Measurements from ENCODE around the gene NUP88.

NUP88 gene

GRCh38 chr17:5424909-5425308 is 5.4 kb upstream of the NUP88 start:
- FAIRE-seq (no peak), DNase-seq (ENCODE audit: insufficient read length, low spot score) (no peak)
- TF ChIP-seq SPI1 (IDR thresholded peaks at IDR 0.05; ENCODE audit: low read depth, low read length): no peak
- TF ChIP-seq POU2F2 (IDR thresholded peaks at IDR 0.05; ENCODE audit: low read depth, low read length): no peak
- TF ChIP-seq POLR2AphosphoS5 (IDR thresholded peaks at IDR 0.05; ENCODE audit: low read depth, low read length): no peak
- no peak for TF ChIP-seq POLR2A (IDR thresholded peaks at IDR 0.05; ENCODE audit: low read depth, low read length)
- TF ChIP-seq TAF1 (IDR thresholded peaks at IDR 0.05; ENCODE audit: low read depth, low read length): no peak
- no peak for TF ChIP-seq PAX5 (IDR thresholded peaks at IDR 0.05; ENCODE audit: insufficient read depth, low read length, severe bottlenecking)

- DNase-seq (ENCODE audit: insufficient read length, low spot score) (no peak), FAIRE-seq (no peak)
- TF ChIP-seq TAF1 (IDR thresholded peaks at IDR 0.05; ENCODE audit: low read depth, low read length) (no peak), SPI1 (IDR thresholded peaks at IDR 0.05; ENCODE audit: low read depth, low read length) (no peak), POLR2AphosphoS5 (IDR thresholded peaks at IDR 0.05; ENCODE audit: low read depth, low read length) (no peak), POU2F2 (IDR thresholded peaks at IDR 0.05; ENCODE audit: low read depth, low read length) (no peak), POLR2A (IDR thresholded peaks at IDR 0.05; ENCODE audit: low read depth, low read length) (no peak), PAX5 (IDR thresholded peaks at IDR 0.05; ENCODE audit: insufficient read depth, low read length, severe bottlenecking) (no peak)
Measured at GRCh38 chr17:5422505-5422904, 3.0 kb upstream of the NUP88 start.

- FAIRE-seq: no peak
- TF ChIP-seq POU2F2 (IDR thresholded peaks at IDR 0.05; ENCODE audit: low read depth, low read length) (peak; percentile 58; the same call in 1 of the 2 replicates), SPI1 (IDR thresholded peaks at IDR 0.05; ENCODE audit: low read depth, low read length) (no peak), TAF1 (IDR thresholded peaks at IDR 0.05; ENCODE audit: low read depth, low read length) (peak; percentile 83), POLR2AphosphoS5 (IDR thresholded peaks at IDR 0.05; ENCODE audit: low read depth, low read length) (peak; percentile 87), PAX5 (IDR thresholded peaks at IDR 0.05; ENCODE audit: insufficient read depth, low read length, severe bottlenecking) (no peak), POLR2A (IDR thresholded peaks at IDR 0.05; ENCODE audit: low read depth, low read length) (peak; percentile 94)
- DNase-seq (ENCODE audit: insufficient read length, low spot score): peak; percentile 71
Measured at GRCh38 chr17:5419959-5420653, 644 bp upstream of the NUP88 start, which contains the start of gene RPAIN. TSS of gene RPAIN (plus strand) at chr17:5420182. CDS start at chr17:5420211, 29 bp downstream.

GRCh38 chr17:5418858-5419355 is 555 bp downstream of the NUP88 start:
- DNase-seq (ENCODE audit: insufficient read length, low spot score) (peak; percentile 38), FAIRE-seq (peak; percentile 94)
- TF ChIP-seq POLR2A (IDR thresholded peaks at IDR 0.05; ENCODE audit: low read depth, low read length): peak; percentile 45; the same call in 1 of the 2 replicates
- TF ChIP-seq PAX5 (IDR thresholded peaks at IDR 0.05; ENCODE audit: insufficient read depth, low read length, severe bottlenecking): peak; percentile 7
- TF ChIP-seq POLR2AphosphoS5 (IDR thresholded peaks at IDR 0.05; ENCODE audit: low read depth, low read length): no peak
- TF ChIP-seq SPI1 (IDR thresholded peaks at IDR 0.05; ENCODE audit: low read depth, low read length): peak; percentile 53
- TF ChIP-seq POU2F2 (IDR thresholded peaks at IDR 0.05; ENCODE audit: low read depth, low read length): no peak; the same call in 1 of the 2 replicates
- no peak; the same call in 1 of the 2 replicates for TF ChIP-seq TAF1 (IDR thresholded peaks at IDR 0.05; ENCODE audit: low read depth, low read length)

GRCh38 chr17:5416901-5417300 is 2.6 kb downstream of the NUP88 start:
- FAIRE-seq: no peak
- TF ChIP-seq PAX5 (IDR thresholded peaks at IDR 0.05; ENCODE audit: insufficient read depth, low read length, severe bottlenecking) (no peak), POLR2A (IDR thresholded peaks at IDR 0.05; ENCODE audit: low read depth, low read length) (no peak), POLR2AphosphoS5 (IDR thresholded peaks at IDR 0.05; ENCODE audit: low read depth, low read length) (no peak), SPI1 (IDR thresholded peaks at IDR 0.05; ENCODE audit: low read depth, low read length) (no peak), TAF1 (IDR thresholded peaks at IDR 0.05; ENCODE audit: low read depth, low read length) (no peak), POU2F2 (IDR thresholded peaks at IDR 0.05; ENCODE audit: low read depth, low read length) (no peak)
- DNase-seq (ENCODE audit: insufficient read length, low spot score): no peak

- FAIRE-seq (no peak), DNase-seq (ENCODE audit: insufficient read length, low spot score) (no peak)
- TF ChIP-seq POLR2A (IDR thresholded peaks at IDR 0.05; ENCODE audit: low read depth, low read length) (no peak), POU2F2 (IDR thresholded peaks at IDR 0.05; ENCODE audit: low read depth, low read length) (no peak), SPI1 (IDR thresholded peaks at IDR 0.05; ENCODE audit: low read depth, low read length) (no peak), TAF1 (IDR thresholded peaks at IDR 0.05; ENCODE audit: low read depth, low read length) (no peak), PAX5 (IDR thresholded peaks at IDR 0.05; ENCODE audit: insufficient read depth, low read length, severe bottlenecking) (no peak), POLR2AphosphoS5 (IDR thresholded peaks at IDR 0.05; ENCODE audit: low read depth, low read length) (no peak)
Measured at GRCh38 chr17:5413682-5414081, 5.8 kb downstream of the NUP88 start.

GRCh38 chr17:5410594-5411272 is 8.7 kb downstream of the NUP88 start:
- DNase-seq (ENCODE audit: insufficient read length, low spot score) (no peak), FAIRE-seq (no peak)

GRCh38 chr17:5408186-5408585 is 11.3 kb downstream of the NUP88 start:
- TF ChIP-seq PAX5 (IDR thresholded peaks at IDR 0.05; ENCODE audit: insufficient read depth, low read length, severe bottlenecking) (no peak), POLR2A (IDR thresholded peaks at IDR 0.05; ENCODE audit: low read depth, low read length) (no peak), SPI1 (IDR thresholded peaks at IDR 0.05; ENCODE audit: low read depth, low read length) (no peak), TAF1 (IDR thresholded peaks at IDR 0.05; ENCODE audit: low read depth, low read length) (no peak), POU2F2 (IDR thresholded peaks at IDR 0.05; ENCODE audit: low read depth, low read length) (no peak), POLR2AphosphoS5 (IDR thresholded peaks at IDR 0.05; ENCODE audit: low read depth, low read length) (no peak)
- no peak for DNase-seq (ENCODE audit: insufficient read length, low spot score)
- FAIRE-seq: no peak

More at GRCh38 chr17:5410594-5411272, 8.7 kb downstream of the NUP88 start:
- TF ChIP-seq PAX5 (IDR thresholded peaks at IDR 0.05; ENCODE audit: insufficient read depth, low read length, severe bottlenecking): no peak
- TF ChIP-seq POLR2A (IDR thresholded peaks at IDR 0.05; ENCODE audit: low read depth, low read length): no peak
- TF ChIP-seq POU2F2 (IDR thresholded peaks at IDR 0.05; ENCODE audit: low read depth, low read length): no peak
- TF ChIP-seq TAF1 (IDR thresholded peaks at IDR 0.05; ENCODE audit: low read depth, low read length): no peak
- TF ChIP-seq POLR2AphosphoS5 (IDR thresholded peaks at IDR 0.05; ENCODE audit: low read depth, low read length): no peak
- no peak for TF ChIP-seq SPI1 (IDR thresholded peaks at IDR 0.05; ENCODE audit: low read depth, low read length)

- FAIRE-seq: no peak
- TF ChIP-seq SPI1 (IDR thresholded peaks at IDR 0.05; ENCODE audit: low read depth, low read length) (no peak), POU2F2 (IDR thresholded peaks at IDR 0.05; ENCODE audit: low read depth, low read length) (no peak), PAX5 (IDR thresholded peaks at IDR 0.05; ENCODE audit: insufficient read depth, low read length, severe bottlenecking) (no peak), POLR2AphosphoS5 (IDR thresholded peaks at IDR 0.05; ENCODE audit: low read depth, low read length) (no peak), TAF1 (IDR thresholded peaks at IDR 0.05; ENCODE audit: low read depth, low read length) (no peak), POLR2A (IDR thresholded peaks at IDR 0.05; ENCODE audit: low read depth, low read length) (no peak)
- DNase-seq (ENCODE audit: insufficient read length, low spot score): no peak
Measured at GRCh38 chr17:5405400-5405799, 14.1 kb downstream of the NUP88 start.
